ENCODE results near the gene AHCY. TPM values are rescaled to one million over a fixed set of nuclear protein-coding genes. Genes with fewer than 3 reads are reported as not detected.
"Not testable (repeated sequence)": the region's sequence is repeated elsewhere in the genome, so short reads cannot be mapped to it uniquely, and the experiment has no call there.

Gene AHCY
- total RNA-seq, 1 donor from 2014 or later = 165 TPM

DNA sequence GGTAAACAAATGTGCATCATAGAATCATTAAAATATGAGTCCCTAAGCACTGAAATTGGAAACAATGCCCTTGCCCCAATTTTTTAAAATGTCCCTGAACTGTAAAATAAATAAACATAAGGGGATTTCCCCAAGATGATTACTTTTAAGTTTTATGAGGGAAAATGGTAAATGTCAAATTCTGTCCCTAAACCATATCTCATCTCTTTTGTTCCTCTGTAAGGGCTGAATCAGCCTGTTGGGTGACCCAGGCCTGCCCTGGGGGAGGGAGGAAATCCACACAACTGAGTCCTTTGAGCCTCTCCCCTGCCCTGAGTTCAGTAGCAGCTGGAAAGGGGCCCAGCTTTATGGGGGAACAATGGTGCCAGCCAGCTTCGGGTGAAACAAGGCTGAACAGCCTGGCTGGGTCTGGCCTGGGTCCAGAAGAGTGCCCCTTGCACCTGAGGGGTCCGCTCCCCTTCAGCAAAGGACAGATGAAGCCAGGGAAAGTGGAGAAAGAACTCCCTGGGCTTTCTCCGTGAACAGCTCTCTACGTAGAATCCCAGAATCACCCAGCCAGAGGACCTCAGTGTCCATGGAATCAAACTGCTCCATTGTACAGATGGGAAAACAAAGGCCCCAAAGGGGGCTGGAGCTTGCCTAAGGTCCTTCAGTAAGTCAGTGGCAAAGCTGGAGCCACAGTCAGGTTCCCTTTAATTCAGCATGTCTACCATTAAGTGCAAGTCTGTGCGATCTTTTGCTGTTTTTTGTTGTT is 31.7 kb upstream of the AHCY start:
- no peak overlapping the region for H3K4me3 Mint-ChIP-seq (ENCODE audit: unreplicated experiment)
- no peaks in the 10 kb centered on the region for H3K9me3 Mint-ChIP-seq (ENCODE audit: unreplicated experiment)
- H3K36me3 Mint-ChIP-seq (ENCODE audit: low read depth, unreplicated experiment) = no peaks in the 10 kb centered on the region
- TF ChIP-seq, protein P1, sequence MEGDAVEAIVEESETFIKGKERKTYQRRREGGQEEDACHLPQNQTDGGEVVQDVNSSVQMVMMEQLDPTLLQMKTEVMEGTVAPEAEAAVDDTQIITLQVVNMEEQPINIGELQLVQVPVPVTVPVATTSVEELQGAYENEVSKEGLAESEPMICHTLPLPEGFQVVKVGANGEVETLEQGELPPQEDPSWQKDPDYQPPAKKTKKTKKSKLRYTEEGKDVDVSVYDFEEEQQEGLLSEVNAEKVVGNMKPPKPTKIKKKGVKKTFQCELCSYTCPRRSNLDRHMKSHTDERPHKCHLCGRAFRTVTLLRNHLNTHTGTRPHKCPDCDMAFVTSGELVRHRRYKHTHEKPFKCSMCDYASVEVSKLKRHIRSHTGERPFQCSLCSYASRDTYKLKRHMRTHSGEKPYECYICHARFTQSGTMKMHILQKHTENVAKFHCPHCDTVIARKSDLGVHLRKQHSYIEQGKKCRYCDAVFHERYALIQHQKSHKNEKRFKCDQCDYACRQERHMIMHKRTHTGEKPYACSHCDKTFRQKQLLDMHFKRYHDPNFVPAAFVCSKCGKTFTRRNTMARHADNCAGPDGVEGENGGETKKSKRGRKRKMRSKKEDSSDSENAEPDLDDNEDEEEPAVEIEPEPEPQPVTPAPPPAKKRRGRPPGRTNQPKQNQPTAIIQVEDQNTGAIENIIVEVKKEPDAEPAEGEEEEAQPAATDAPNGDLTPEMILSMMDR (IDR thresholded peaks at IDR 0.05; ENCODE audit: unreplicated experiment) = no peak
- DNase-seq (ENCODE audit: low spot score) = no peak
- no peak overlapping the region for H3K27ac Mint-ChIP-seq (ENCODE audit: unreplicated experiment)
- H3K27me3 Mint-ChIP-seq (ENCODE audit: unreplicated experiment) = peaks cover 3% of the 10 kb centered on the region
- H3K4me1 Mint-ChIP-seq (ENCODE audit: unreplicated experiment) = no peaks in the 10 kb centered on the region

DNA sequence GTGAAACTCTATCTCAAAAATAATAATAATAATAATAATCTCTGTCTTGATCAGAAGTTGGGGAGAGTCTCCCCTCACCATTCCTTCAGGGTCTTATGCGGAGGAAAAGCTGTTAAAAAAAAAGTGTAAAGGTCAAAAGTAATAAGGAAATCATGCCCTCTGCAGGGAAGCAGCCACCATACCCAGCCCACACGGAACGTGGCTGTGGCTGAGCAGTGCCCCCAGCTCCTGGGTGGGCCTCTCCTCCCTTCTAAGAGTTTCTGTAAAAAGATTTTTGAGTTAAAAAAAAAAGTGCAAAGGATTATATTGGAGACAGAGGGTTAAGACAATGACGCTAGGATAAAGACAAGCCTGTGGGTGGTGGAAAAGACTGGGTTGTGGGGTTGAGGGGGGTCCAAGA is 30.6 kb upstream of the AHCY start:
- DNase-seq (ENCODE audit: low spot score) = no peak
- Mint-ChIP-seq H3K36me3 (ENCODE audit: low read depth, unreplicated experiment) (no peaks in the 10 kb centered on the region), H3K27me3 (ENCODE audit: unreplicated experiment) (peaks cover 3% of the 10 kb centered on the region), H3K27ac (ENCODE audit: unreplicated experiment) (no peak overlapping the region), H3K4me3 (ENCODE audit: unreplicated experiment) (no peak overlapping the region), H3K4me1 (ENCODE audit: unreplicated experiment) (no peaks in the 10 kb centered on the region), H3K9me3 (ENCODE audit: unreplicated experiment) (no peaks in the 10 kb centered on the region)
- TF ChIP-seq, protein P1 (IDR thresholded peaks at IDR 0.05; ENCODE audit: unreplicated experiment) = no peak

DNA sequence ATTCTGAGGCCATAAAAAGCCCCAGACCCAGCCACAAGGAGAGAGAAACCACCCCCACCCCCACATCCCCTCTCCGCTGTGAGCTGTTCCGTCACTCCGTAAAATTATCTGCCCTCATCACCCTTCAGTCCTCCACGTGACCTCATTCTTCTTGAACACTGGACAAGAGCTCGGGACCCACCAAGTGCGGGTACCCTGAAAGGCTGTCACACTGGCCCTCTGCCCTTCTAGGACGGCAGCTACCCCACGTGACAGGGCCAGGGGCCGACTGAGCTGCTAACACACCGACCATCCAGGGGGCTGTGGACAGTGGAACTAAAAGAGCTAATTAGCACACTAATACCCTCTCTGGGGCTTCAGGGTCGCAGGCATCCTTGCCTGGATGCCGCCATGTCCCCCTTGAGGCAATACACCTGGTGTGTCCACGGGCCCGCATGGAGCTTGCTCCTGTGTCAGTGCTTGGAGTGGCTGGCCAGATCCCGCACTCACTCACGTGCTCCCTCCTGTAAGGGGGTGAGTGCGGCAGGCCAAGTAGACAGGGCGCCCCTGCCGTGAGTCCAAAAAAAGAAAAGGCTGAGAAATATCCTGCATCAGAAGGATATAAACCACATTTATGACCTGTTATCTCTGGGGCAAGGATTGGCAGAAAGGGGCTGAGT is 29.2 kb upstream of the AHCY start:
- Mint-ChIP-seq H3K36me3 (ENCODE audit: low read depth, unreplicated experiment) (no peaks in the 10 kb centered on the region), H3K4me3 (ENCODE audit: unreplicated experiment) (no peak overlapping the region), H3K4me1 (ENCODE audit: unreplicated experiment) (no peaks in the 10 kb centered on the region), H3K27me3 (ENCODE audit: unreplicated experiment) (no peaks in the 10 kb centered on the region), H3K9me3 (ENCODE audit: unreplicated experiment) (no peaks in the 10 kb centered on the region), H3K27ac (ENCODE audit: unreplicated experiment) (no peak overlapping the region)
- TF ChIP-seq, protein P1 (IDR thresholded peaks at IDR 0.05; ENCODE audit: unreplicated experiment) = no peak
- no peak for DNase-seq (ENCODE audit: low spot score)

DNA sequence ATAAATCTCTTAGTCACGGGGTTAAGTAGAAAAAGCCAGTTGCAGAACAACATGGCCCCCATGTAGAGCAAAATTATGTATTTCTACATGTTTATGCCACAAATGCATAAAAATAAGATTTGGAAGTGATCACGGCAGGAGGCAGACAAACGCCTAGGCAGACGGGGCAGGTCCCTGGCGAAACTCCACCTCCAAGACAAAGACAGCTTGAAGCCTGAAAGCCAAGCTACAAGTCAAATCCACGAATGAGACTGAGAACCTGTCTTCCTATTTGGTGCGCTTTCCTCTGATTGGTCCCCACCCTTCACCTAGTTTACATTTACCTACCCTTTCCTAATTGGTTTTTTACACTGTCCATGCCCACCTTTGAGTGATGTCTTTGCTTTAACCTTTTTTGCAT is 28.7 kb upstream of the AHCY start:
- Mint-ChIP-seq H3K9me3 (ENCODE audit: unreplicated experiment) (no peaks in the 10 kb centered on the region), H3K27me3 (ENCODE audit: unreplicated experiment) (no peaks in the 10 kb centered on the region), H3K36me3 (ENCODE audit: low read depth, unreplicated experiment) (no peaks in the 10 kb centered on the region), H3K27ac (ENCODE audit: unreplicated experiment) (no peak overlapping the region), H3K4me3 (ENCODE audit: unreplicated experiment) (no peak overlapping the region), H3K4me1 (ENCODE audit: unreplicated experiment) (no peaks in the 10 kb centered on the region)
- DNase-seq (ENCODE audit: low spot score) = no peak
- TF ChIP-seq, protein P1 (IDR thresholded peaks at IDR 0.05; ENCODE audit: unreplicated experiment) = no peak

DNA sequence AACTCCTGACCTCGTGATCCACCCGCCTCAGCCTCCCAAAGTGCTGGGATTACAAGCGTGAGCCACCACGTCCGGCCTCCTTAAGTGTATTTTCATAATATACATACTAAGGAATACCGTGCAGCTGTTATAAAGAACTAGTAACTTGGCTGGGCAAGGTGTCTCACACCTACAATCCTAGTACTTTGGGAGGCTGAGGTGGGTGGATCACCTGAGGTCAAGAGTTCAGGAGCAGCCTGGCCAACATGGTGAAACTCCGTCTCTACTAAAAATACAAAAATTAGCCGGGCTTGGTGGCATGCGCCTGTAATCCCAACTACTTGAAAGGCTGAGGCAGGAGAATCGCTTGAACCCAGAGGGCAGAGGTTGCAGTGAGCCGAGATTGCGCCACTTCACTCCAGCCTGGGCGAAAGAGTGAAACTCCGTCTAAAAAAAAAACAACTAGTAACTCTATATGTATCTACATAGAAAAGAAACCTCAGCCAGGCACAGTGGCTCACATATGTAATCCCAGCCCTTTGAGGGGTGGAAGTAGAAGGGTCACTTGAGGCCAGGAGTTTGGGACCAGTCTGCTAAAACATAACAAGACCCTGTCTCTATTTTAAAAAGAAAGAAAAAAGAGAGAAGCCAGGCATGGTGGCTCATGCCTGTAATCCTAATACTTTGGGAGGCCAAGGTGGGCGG is 27.8 kb upstream of the AHCY start:
- not testable (repeated sequence) for H3K27ac Mint-ChIP-seq (ENCODE audit: unreplicated experiment); H3K4me1 Mint-ChIP-seq (ENCODE audit: unreplicated experiment); H3K36me3 Mint-ChIP-seq (ENCODE audit: low read depth, unreplicated experiment); H3K4me3 Mint-ChIP-seq (ENCODE audit: unreplicated experiment); H3K27me3 Mint-ChIP-seq (ENCODE audit: unreplicated experiment); H3K9me3 Mint-ChIP-seq (ENCODE audit: unreplicated experiment); DNase-seq (ENCODE audit: low spot score)

All from endothelial cell (in vitro differentiated cells).